ENCODE results near the gene UBR1. TPM values are rescaled to one million over a fixed set of nuclear protein-coding genes. Genes with fewer than 3 reads are reported as not detected.

UBR1 gene
- total RNA-seq, 1 experiment from 2014 or later = 30.8 TPM

DNA sequence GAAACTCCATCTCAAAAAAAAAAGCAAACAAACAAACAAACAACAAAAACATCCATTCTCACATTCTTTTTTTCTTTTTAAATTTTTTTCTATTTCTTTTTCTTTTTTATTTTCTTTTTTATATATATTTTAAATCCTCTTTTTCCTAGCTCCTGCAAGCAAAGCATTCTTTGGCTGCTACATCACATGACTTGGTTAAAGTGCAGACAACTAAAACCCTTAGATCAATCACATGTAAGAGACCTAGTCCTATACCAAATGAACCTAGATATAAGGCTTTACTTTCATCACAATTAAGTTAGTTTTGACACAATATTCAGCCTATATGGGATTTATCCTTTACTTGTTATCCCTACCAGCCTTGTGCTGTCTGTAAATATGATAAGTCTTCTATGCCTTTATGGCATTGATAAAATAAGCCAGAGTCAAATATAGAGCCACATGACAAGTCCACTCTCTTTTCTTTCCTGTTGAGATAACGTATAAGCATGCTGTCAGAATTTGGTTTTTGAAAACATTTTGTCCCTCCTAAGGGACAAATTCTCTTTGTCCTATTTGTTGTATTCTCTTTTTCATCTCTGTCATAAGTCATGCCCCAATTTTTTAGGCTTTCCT is 11.3 kb downstream of the UBR1 start:
- ChIA-PET POLR2A (ENCODE audit: low non-redundant PET) (no interaction called here), CTCF (no interaction called here)
- H3K36me3 ChIP-seq (ENCODE audit: insufficient read depth, low read length, poor library complexity, severe bottlenecking) = peaks cover 5% of the 10 kb centered on the region
- TF ChIP-seq, protein P1, sequence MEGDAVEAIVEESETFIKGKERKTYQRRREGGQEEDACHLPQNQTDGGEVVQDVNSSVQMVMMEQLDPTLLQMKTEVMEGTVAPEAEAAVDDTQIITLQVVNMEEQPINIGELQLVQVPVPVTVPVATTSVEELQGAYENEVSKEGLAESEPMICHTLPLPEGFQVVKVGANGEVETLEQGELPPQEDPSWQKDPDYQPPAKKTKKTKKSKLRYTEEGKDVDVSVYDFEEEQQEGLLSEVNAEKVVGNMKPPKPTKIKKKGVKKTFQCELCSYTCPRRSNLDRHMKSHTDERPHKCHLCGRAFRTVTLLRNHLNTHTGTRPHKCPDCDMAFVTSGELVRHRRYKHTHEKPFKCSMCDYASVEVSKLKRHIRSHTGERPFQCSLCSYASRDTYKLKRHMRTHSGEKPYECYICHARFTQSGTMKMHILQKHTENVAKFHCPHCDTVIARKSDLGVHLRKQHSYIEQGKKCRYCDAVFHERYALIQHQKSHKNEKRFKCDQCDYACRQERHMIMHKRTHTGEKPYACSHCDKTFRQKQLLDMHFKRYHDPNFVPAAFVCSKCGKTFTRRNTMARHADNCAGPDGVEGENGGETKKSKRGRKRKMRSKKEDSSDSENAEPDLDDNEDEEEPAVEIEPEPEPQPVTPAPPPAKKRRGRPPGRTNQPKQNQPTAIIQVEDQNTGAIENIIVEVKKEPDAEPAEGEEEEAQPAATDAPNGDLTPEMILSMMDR (conservative IDR thresholded peaks at IDR 0.05; ENCODE audit: low read depth, low read length) = no peak
- no peak for TF ChIP-seq EZH2 (IDR thresholded peaks at IDR 0.05; ENCODE audit: borderline replicate concordance, low read depth, low read length, poor library complexity, severe bottlenecking)
- H3K4me1 ChIP-seq (ENCODE audit: insufficient read depth, low read length, poor library complexity, severe bottlenecking) = no peaks in the 10 kb centered on the region
- H3K4me3 ChIP-seq (ENCODE audit: low read depth, low read length, poor library complexity, severe bottlenecking) = no peak overlapping the region
- intact Hi-C loops (cut with micrococcal nuclease; ENCODE audit: unreplicated experiment) = no loop called here
- no TSS peak for BruUV-seq (replicated peaks)
- H3K27ac ChIP-seq (ENCODE audit: low read depth, low read length, poor library complexity, severe bottlenecking) = no peak overlapping the region
- no peaks in the 10 kb centered on the region for H3K27me3 ChIP-seq (replicated peaks; ENCODE audit: insufficient read depth, low read depth, low read length, poor library complexity)
- no peaks in the 10 kb centered on the region for H3K9me3 ChIP-seq (ENCODE audit: low read depth, low read length, poor library complexity, severe bottlenecking)
- no peak for DNase-seq (ENCODE audit: low spot score)

DNA sequence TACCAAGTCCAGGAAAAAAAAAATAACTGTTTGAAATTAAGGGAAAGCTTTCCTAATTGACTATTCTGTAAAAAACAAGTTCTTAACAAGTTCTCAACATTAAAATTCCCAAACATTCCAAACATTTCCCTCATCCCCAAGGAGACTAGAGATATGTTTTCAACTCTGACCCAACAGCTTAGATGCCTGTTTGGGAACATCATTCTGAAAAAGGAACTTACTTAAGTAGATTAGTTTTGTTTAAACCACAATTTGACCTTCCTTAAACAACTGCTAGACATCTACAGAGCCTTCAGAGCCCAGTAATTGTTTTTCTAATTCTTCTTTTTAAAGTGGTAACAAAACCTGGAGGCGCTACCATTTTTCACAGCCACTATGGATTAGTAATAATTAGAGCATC is 12.8 kb downstream of the UBR1 start:
- H3K4me1 ChIP-seq (ENCODE audit: insufficient read depth, low read length, poor library complexity, severe bottlenecking) = no peaks in the 10 kb centered on the region
- CTCF ChIA-PET = no interaction called here
- BruUV-seq (replicated peaks) = no TSS peak
- no peaks in the 10 kb centered on the region for H3K9me3 ChIP-seq (ENCODE audit: low read depth, low read length, poor library complexity, severe bottlenecking)
- H3K27me3 ChIP-seq (replicated peaks; ENCODE audit: insufficient read depth, low read depth, low read length, poor library complexity) = no peaks in the 10 kb centered on the region
- intact Hi-C loops (cut with micrococcal nuclease; ENCODE audit: unreplicated experiment) = no loop called here
- POLR2A ChIA-PET (ENCODE audit: low non-redundant PET) = no interaction called here
- H3K36me3 ChIP-seq (ENCODE audit: insufficient read depth, low read length, poor library complexity, severe bottlenecking) = peaks cover 3% of the 10 kb centered on the region
- no peak overlapping the region for H3K4me3 ChIP-seq (ENCODE audit: low read depth, low read length, poor library complexity, severe bottlenecking)
- DNase-seq (ENCODE audit: low spot score) = no peak
- H3K27ac ChIP-seq (ENCODE audit: low read depth, low read length, poor library complexity, severe bottlenecking) = no peak overlapping the region
- TF ChIP-seq, protein P1 (conservative IDR thresholded peaks at IDR 0.05; ENCODE audit: low read depth, low read length) = no peak
- TF ChIP-seq EZH2 (IDR thresholded peaks at IDR 0.05; ENCODE audit: borderline replicate concordance, low read depth, low read length, poor library complexity, severe bottlenecking) = no peak

DNA sequence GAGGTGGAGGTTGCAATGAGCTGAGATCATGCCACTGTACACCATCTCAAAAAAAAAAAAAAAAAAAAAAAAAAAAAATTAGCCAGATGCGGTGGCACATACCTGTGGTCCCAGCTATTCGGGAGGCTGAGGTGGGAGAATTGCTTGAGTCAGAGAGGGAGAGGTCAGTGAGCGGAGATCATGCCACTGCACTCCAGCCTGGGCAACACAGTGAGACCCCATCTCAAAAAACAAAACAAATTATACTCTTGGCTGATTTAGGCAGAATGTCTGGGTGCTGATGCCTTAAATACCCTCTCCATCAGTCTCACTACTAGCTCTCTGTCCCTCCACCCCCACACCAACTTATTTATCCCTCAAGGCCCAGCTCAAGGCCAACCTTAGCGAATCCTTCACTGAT is 14.0 kb downstream of the UBR1 start:
- TF ChIP-seq EZH2 (IDR thresholded peaks at IDR 0.05; ENCODE audit: borderline replicate concordance, low read depth, low read length, poor library complexity, severe bottlenecking) = no peak
- TF ChIP-seq, protein P1 (conservative IDR thresholded peaks at IDR 0.05; ENCODE audit: low read depth, low read length) = no peak
- intact Hi-C loops (cut with micrococcal nuclease; ENCODE audit: unreplicated experiment) = no loop called here
- Histone ChIP-seq H3K9me3 (ENCODE audit: low read depth, low read length, poor library complexity, severe bottlenecking) (no peaks in the 10 kb centered on the region), H3K36me3 (ENCODE audit: insufficient read depth, low read length, poor library complexity, severe bottlenecking) (no peaks in the 10 kb centered on the region), H3K27me3 (replicated peaks; ENCODE audit: insufficient read depth, low read depth, low read length, poor library complexity) (no peaks in the 10 kb centered on the region), H3K27ac (ENCODE audit: low read depth, low read length, poor library complexity, severe bottlenecking) (no peak overlapping the region), H3K4me3 (ENCODE audit: low read depth, low read length, poor library complexity, severe bottlenecking) (no peak overlapping the region), H3K4me1 (ENCODE audit: insufficient read depth, low read length, poor library complexity, severe bottlenecking) (no peaks in the 10 kb centered on the region)
- CTCF ChIA-PET = no interaction called here
- no TSS peak for BruUV-seq (replicated peaks)
- DNase-seq (ENCODE audit: low spot score) = no peak
- POLR2A ChIA-PET (ENCODE audit: low non-redundant PET) = no interaction called here

All from A673 (cell line).